Endothelial cell of umbilical vein (primary cell): ENCODE results near the gene KRT33A. TPM values are rescaled to one million over a fixed set of nuclear protein-coding genes. Genes with fewer than 3 reads are reported as not detected.

ENCODE experiments used
- BruUV-seq: library from RNA; stranded (reverse); fragments of 400-500 nt; replicated peaks from 2 replicates; lab custom pipeline; 2021; lab: Mats Ljungman, UMichigan
- CTCF ChIA-PET: fragments of 300-600, 350-600 bp; sonication (Branson Sonifier 250); formaldehyde crosslinking; loops from one replicate; lab custom pipeline; 2021; ENCODE audit warnings: antibody characterized with exemption, inconsistent platforms; lab: Charles Lee
- POLR2A ChIA-PET: fragments of 300-600, 350-600 bp; sonication (Branson Sonifier 250); formaldehyde crosslinking; loops from one replicate; lab custom pipeline; 2021; ENCODE audit warnings: antibody characterized with exemption, inconsistent platforms; lab: Charles Lee
- DNase-seq: peaks from one replicate; pipeline ENCODE4 v3.0.0-alpha.2; 2011; ENCODE audit warnings: low read depth, low spot score
- FAIRE-seq: peaks from 2 replicates; lab custom pipeline; 2011; peaks lifted over from hg19 to GRCh38; lab: Jason Lieb, UNC
- H2AFZ ChIP-seq: 2 replicates; pipeline ENCODE4 v1.6.0; 2012; ENCODE audit warnings: low read depth, low read length, control low read depth, inconsistent platforms
- H3K27ac ChIP-seq: 2 replicates; pipeline ENCODE4 v1.5.1; 2011; ENCODE audit warnings: low read depth, mild to moderate bottlenecking, control low read depth, low read length, moderate library complexity; ENCODE audit not compliant: insufficient read depth
- H3K27me3 ChIP-seq, 2 experiments: 2 replicates each; pipeline versions ENCODE4 v1.6.0 to v1.6.1; 2011; ENCODE audit warnings: low read length in 2 of 2, mixed read lengths in 1 of 2; ENCODE audit not compliant: control insufficient read depth in 2 of 2, insufficient read depth in 2 of 2
- H3K36me3 ChIP-seq, 2 experiments: 2 replicates in 1 of 2; 3 replicates in 1 of 2; pipeline ENCODE4 v1.5.1; 2011; ENCODE audit warnings: low read length in 2 of 2, mild to moderate bottlenecking in 1 of 2, moderate library complexity in 1 of 2; ENCODE audit not compliant: control insufficient read depth in 2 of 2, insufficient read depth in 2 of 2; ENCODE audit errors: extremely low read depth in 1 of 2
- H3K4me1 ChIP-seq: 3 replicates; pipeline ENCODE4 v1.5.1; 2011; ENCODE audit warnings: mild to moderate bottlenecking, low read length; ENCODE audit not compliant: control insufficient read depth, insufficient read depth; ENCODE audit errors: extremely low read depth
- H3K4me2 ChIP-seq: 2 replicates; pipeline ENCODE4 v1.6.1; 2011; ENCODE audit warnings: low read length, control low read depth, mixed read lengths; ENCODE audit not compliant: insufficient read depth
- H3K4me3 ChIP-seq, 3 experiments: fragments of 200-600 bp in 1 of 3; sonication (generic), shearing (Covaris generic) in 1 of 3; replicated peaks in 1 of 3; 2 replicates each; pipeline ENCODE4 v1.5.1; 2011 to 2016; ENCODE audit warnings: control low read depth in 3 of 3, low read length in 3 of 3, mild to moderate bottlenecking in 2 of 3, inconsistent platforms in 1 of 3, low read depth in 1 of 3, moderate library complexity in 1 of 3; ENCODE audit not compliant: insufficient read depth in 1 of 3
- H3K79me2 ChIP-seq: 2 replicates; pipeline ENCODE4 v1.6.0; 2012; ENCODE audit warnings: low read length, inconsistent platforms; ENCODE audit not compliant: control insufficient read depth, insufficient read depth
- H3K9ac ChIP-seq: replicated peaks from 2 replicates; pipeline ENCODE3; 2011; ENCODE audit warnings: low read length, control low read depth; ENCODE audit not compliant: insufficient read depth; ENCODE audit errors: extremely low read depth
- H3K9me1 ChIP-seq: replicated peaks from 3 replicates; pipeline ENCODE4 v1.6.0; 2011; ENCODE audit warnings: mild to moderate bottlenecking, low read length; ENCODE audit not compliant: control insufficient read depth, insufficient read depth; ENCODE audit errors: extremely low read depth
- H3K9me3 ChIP-seq: replicated peaks from 2 replicates; pipeline ENCODE4 v1.5.1; 2012; ENCODE audit warnings: low read length, inconsistent platforms; ENCODE audit not compliant: control insufficient read depth, insufficient read depth
- H4K20me1 ChIP-seq: replicated peaks from 2 replicates; pipeline ENCODE3; 2011; ENCODE audit warnings: mild to moderate bottlenecking, low read length; ENCODE audit not compliant: control insufficient read depth, insufficient read depth; ENCODE audit errors: extremely low read depth
- EZH2 ChIP-seq: IDR thresholded peaks from 2 replicates; pipeline ENCODE4 v1.6.1; 2012; ENCODE audit warnings: borderline replicate concordance, low read depth, mild to moderate bottlenecking, moderate library complexity, low read length, inconsistent platforms; ENCODE audit not compliant: severe bottlenecking
- FOS ChIP-seq: IDR thresholded peaks from 2 replicates; pipeline ENCODE4 v1.6.1; 2011; ENCODE audit warnings: mild to moderate bottlenecking, low read length, moderate library complexity, borderline replicate concordance; ENCODE audit not compliant: insufficient read depth
- GATA2 ChIP-seq: IDR thresholded peaks from 2 replicates; pipeline ENCODE4 v1.7.0; 2011; ENCODE audit warnings: low read depth, mild to moderate bottlenecking, moderate library complexity, mixed read lengths, low read length; ENCODE audit not compliant: insufficient read length, insufficient read depth
- JUN ChIP-seq: IDR thresholded peaks from 2 replicates; pipeline ENCODE4 v1.6.1; 2011; ENCODE audit warnings: borderline replicate concordance, low read depth; ENCODE audit not compliant: insufficient read length, insufficient read depth
- MYC ChIP-seq: IDR thresholded peaks from one replicate; pipeline ENCODE4 v1.6.1; 2011; ENCODE audit warnings: mild to moderate bottlenecking, low read depth, low read length
- POLR2A ChIP-seq: IDR thresholded peaks from 2 replicates; pipeline ENCODE4 v1.6.1; 2012; ENCODE audit warnings: low read depth, mild to moderate bottlenecking, control low read depth, low read length
- POLR2AphosphoS5 ChIP-seq: IDR thresholded peaks from 2 replicates; pipeline ENCODE4 v1.6.1; 2012; ENCODE audit warnings: low read depth, mild to moderate bottlenecking, control low read depth, low read length, moderate library complexity; ENCODE audit not compliant: insufficient read depth
- dilution Hi-C: fragments of 300-500 bp; cut with MboI; formaldehyde crosslinking; loops from one replicate; pipeline ENCODE4 v1.15.0; 2019; ENCODE audit warnings: low sequenced_read_pairs; ENCODE audit not compliant: extremely low pct_ligation_motif_present
- intact Hi-C: fragments of 100-400 bp; cut with micrococcal nuclease; formaldehyde crosslinking; loops from one replicate; pipeline ENCODE4 v1.10.0; 2022
- polyA plus RNA-seq, 4 experiments: library from polyadenylated mRNA; depleted of rRNA in 3 of 4; stranded (reverse) in 3 of 4; unstranded in 1 of 4; fragments of >200 nt; gene quantifications; 2 replicates each; pipeline versions ENCODE4 v1.2.1 to v1.2.3, GENCODE V29; 2011 to 2012; ENCODE audit warnings: missing spikeins in 1 of 4
- total RNA-seq: library from RNA; stranded (reverse); gene quantifications from 2 replicates; pipeline ENCODE4 v1.2.3, GENCODE V29; 2021
- TF ChIP-seq, protein P1 (sequence below): IDR thresholded peaks from 2 replicates; pipeline ENCODE4 v1.6.1; 2011; ENCODE audit not compliant: insufficient read depth, insufficient read length
- TF ChIP-seq, protein P2 (sequence below), 2 donors: IDR thresholded peaks; 1 replicate in 1 of 2; 2 replicates in 1 of 2; pipeline ENCODE4 v1.5.1; 2011; ENCODE audit warnings: low read length in 2 of 2, mild to moderate bottlenecking in 2 of 2, moderate library complexity in 2 of 2, control low read depth in 1 of 2, inconsistent platforms in 1 of 2, low read depth in 1 of 2; ENCODE audit not compliant: insufficient read depth in 1 of 2; ENCODE audit errors: extremely low read depth in 1 of 2

Gene KRT33A
- total and polyA plus RNA-seq, 2 donors (not counting 3 experiments of a cell fraction or from before 2014, with no cell fraction given) = not detected

DNA sequence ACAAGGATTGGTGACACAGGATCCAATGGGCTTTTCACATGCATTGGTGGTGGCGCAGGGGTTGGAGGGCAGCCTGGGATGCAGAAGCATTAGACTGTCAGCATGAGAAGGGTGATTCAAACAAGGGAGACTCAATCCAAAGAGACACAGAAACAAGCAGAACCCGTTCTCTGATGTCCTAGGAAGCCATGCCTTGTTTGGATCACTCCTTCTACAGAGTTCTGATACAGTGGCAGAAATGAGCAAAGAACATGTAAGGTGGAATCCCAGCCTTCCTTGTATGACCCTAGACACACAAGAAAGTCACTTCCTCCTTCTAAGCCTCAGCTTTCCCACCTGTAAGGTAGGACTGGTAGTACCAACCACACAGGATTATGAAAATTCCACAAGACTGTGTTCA is 13.3 kb upstream of the KRT33A start:
- Histone ChIP-seq H3K36me3 (no peaks in the 10 kb centered on the region), H3K9me3 (no peaks in the 10 kb centered on the region), H3K4me1 (no peaks in the 10 kb centered on the region), H3K4me2 (no peak overlapping the region), H3K79me2 (no peaks in the 10 kb centered on the region), H3K27ac (no peak overlapping the region), H2AFZ (no peak overlapping the region), H3K4me3 (no peak overlapping the region), H3K27me3 (no peaks in the 10 kb centered on the region), H3K9me1 (no peaks in the 10 kb centered on the region), H3K9ac (no peak overlapping the region), H4K20me1 (no peaks in the 10 kb centered on the region)
- DNase-seq (no peak), FAIRE-seq (no peak)
- intact Hi-C loops (no loop called here), dilution Hi-C loops (no loop called here)
- no TSS peak for BruUV-seq
- POLR2A ChIA-PET = no interaction called here
- CTCF ChIA-PET = no interaction called here
- TF ChIP-seq, protein P1, sequence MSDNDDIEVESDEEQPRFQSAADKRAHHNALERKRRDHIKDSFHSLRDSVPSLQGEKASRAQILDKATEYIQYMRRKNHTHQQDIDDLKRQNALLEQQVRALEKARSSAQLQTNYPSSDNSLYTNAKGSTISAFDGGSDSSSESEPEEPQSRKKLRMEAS = no peak
- no peak for TF ChIP-seq EZH2
- no peak for TF ChIP-seq GATA2
- TF ChIP-seq, protein P2, sequence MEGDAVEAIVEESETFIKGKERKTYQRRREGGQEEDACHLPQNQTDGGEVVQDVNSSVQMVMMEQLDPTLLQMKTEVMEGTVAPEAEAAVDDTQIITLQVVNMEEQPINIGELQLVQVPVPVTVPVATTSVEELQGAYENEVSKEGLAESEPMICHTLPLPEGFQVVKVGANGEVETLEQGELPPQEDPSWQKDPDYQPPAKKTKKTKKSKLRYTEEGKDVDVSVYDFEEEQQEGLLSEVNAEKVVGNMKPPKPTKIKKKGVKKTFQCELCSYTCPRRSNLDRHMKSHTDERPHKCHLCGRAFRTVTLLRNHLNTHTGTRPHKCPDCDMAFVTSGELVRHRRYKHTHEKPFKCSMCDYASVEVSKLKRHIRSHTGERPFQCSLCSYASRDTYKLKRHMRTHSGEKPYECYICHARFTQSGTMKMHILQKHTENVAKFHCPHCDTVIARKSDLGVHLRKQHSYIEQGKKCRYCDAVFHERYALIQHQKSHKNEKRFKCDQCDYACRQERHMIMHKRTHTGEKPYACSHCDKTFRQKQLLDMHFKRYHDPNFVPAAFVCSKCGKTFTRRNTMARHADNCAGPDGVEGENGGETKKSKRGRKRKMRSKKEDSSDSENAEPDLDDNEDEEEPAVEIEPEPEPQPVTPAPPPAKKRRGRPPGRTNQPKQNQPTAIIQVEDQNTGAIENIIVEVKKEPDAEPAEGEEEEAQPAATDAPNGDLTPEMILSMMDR (IDR thresholded peaks at IDR 0.05; ENCODE audit: extremely low read depth in 1 of 2, insufficient read depth in 1 of 2, low read depth in 1 of 2, low read length in 2 of 2) = no peak
- no peak for TF ChIP-seq MYC
- no peak for TF ChIP-seq POLR2A
- TF ChIP-seq JUN = no peak
- TF ChIP-seq FOS = no peak
- TF ChIP-seq POLR2AphosphoS5 = no peak
